HCT116 (cell line): Measurements from ENCODE around the gene M6PR. TPM values are rescaled to one million over a fixed set of nuclear protein-coding genes. Genes with fewer than 3 reads are reported as not detected.

ENCODE experiments used
- ATAC-seq: fragments of 200-7000 bp; cut with Tn5 transposase; 2 replicates; pipeline ENCODE4 v1.9.1; 2020; ENCODE audit warnings: mild to moderate bottlenecking, moderate library complexity
- BruUV-seq: library from RNA; stranded (reverse); fragments of 400-500 nt; replicated peaks from 2 replicates; lab custom pipeline; 2021; lab: Mats Ljungman, UMichigan
- CTCF ChIA-PET: fragments of 300-600 bp; sonication (Branson Sonifier 250); formaldehyde crosslinking; loops from one replicate; lab custom pipeline; 2021; ENCODE audit warnings: antibody characterized with exemption; lab: Charles Lee
- POLR2A ChIA-PET: fragments of 300-600, 350-600 bp; sonication (Branson Sonifier 250); formaldehyde crosslinking; loops from one replicate; lab custom pipeline; 2021; ENCODE audit warnings: antibody characterized with exemption; lab: Charles Lee
- RAD21 ChIA-PET, 2 experiments: fragments of 300-600 bp; sonication (Branson Sonifier 250); formaldehyde crosslinking; loops; one replicate each; lab custom pipeline; 2023; ENCODE audit warnings: low total read pairs in 2 of 2; ENCODE audit not compliant: uncharacterized antibody in 2 of 2, unreplicated experiment in 2 of 2, low non-redundant PET in 1 of 2; lab: Charles Lee
- DNase-seq: peaks from one replicate; pipeline ENCODE4 v3.0.0-alpha.2; 2010; ENCODE audit warnings: low read depth, low spot score
- H2AFZ ChIP-seq: fragments of 200-600 bp; shearing (Covaris generic), sonication (generic); 2 replicates; pipeline ENCODE4 v1.6.1; 2017; ENCODE audit warnings: low read depth, mixed run types, mixed read lengths, antibody characterized with exemption, low read length; ENCODE audit not compliant: poor library complexity, severe bottlenecking
- H3K27ac ChIP-seq: 2 replicates; pipeline ENCODE4 v1.5.1; 2012; ENCODE audit warnings: low read depth, low read length
- H3K27me3 ChIP-seq: fragments of 200-600 bp; sonication (generic); 2 replicates; pipeline ENCODE4 v1.6.1; 2016; ENCODE audit warnings: mixed run types, low read length, mixed read lengths; ENCODE audit not compliant: insufficient read depth
- H3K36me3 ChIP-seq, 2 experiments: fragments of 200-500 bp in 1 of 2; fragments of 200-600 bp in 1 of 2; sonication (Bioruptor generic) in 1 of 2; sonication (generic) in 1 of 2; 2 replicates each; pipeline versions ENCODE4 v1.5.1 to v1.6.1; 2014 to 2016; ENCODE audit warnings: low read length in 2 of 2, inconsistent platforms in 1 of 2, mixed read lengths in 1 of 2, mixed run types in 1 of 2; ENCODE audit not compliant: insufficient read depth in 2 of 2, control insufficient read depth in 1 of 2
- H3K4me1 ChIP-seq, 2 experiments: fragments of 200-600 bp in 1 of 2; sonication (generic) in 1 of 2; 2 replicates each; pipeline versions ENCODE4 v1.5.1 to v1.6.1; 2012 to 2017; ENCODE audit warnings: low read length in 2 of 2, inconsistent platforms in 1 of 2, mild to moderate bottlenecking in 1 of 2, mixed read lengths in 1 of 2, mixed run types in 1 of 2, moderate library complexity in 1 of 2; ENCODE audit not compliant: insufficient read depth in 2 of 2, control insufficient read depth in 1 of 2
- H3K4me2 ChIP-seq: fragments of 200-600 bp; sonication (generic); 2 replicates; pipeline ENCODE4 v1.6.1; 2017; ENCODE audit warnings: mixed run types, low read length, mixed read lengths
- H3K4me3 ChIP-seq, 2 experiments: fragments of 200-600 bp in 1 of 2; sonication (generic) in 1 of 2; replicated peaks in 1 of 2; 2 replicates each; pipeline ENCODE4 v1.5.1; 2011 to 2016; ENCODE audit warnings: low read length in 2 of 2, control low read depth in 1 of 2, low read depth in 1 of 2, mild to moderate bottlenecking in 1 of 2, mixed read lengths in 1 of 2, mixed run types in 1 of 2
- H3K79me2 ChIP-seq: fragments of 200-600 bp; sonication (generic); 2 replicates; pipeline ENCODE4 v1.6.1; 2017; ENCODE audit warnings: mild to moderate bottlenecking, mixed run types, low read length, moderate library complexity, mixed read lengths; ENCODE audit not compliant: insufficient read depth
- H3K9ac ChIP-seq: fragments of 200-600 bp; sonication (generic); 2 replicates; pipeline ENCODE4 v1.6.1; 2016; ENCODE audit warnings: low read length, mixed read lengths
- H3K9me2 ChIP-seq: fragments of 200-600 bp; sonication (generic), shearing (Covaris generic); 2 replicates; pipeline ENCODE4 v1.6.1; 2017; ENCODE audit warnings: mixed run types, mild to moderate bottlenecking, moderate library complexity; ENCODE audit not compliant: insufficient read depth
- H3K9me3 ChIP-seq, 2 experiments: fragments of 200-500 bp in 1 of 2; fragments of 200-600 bp in 1 of 2; sonication (Bioruptor generic) in 1 of 2; sonication (generic) in 1 of 2; 2 replicates each; pipeline ENCODE4 v1.6.1; 2014 to 2017; ENCODE audit warnings: low read length in 2 of 2, mixed read lengths in 2 of 2, inconsistent platforms in 1 of 2, low read depth in 1 of 2, mild to moderate bottlenecking in 1 of 2, mixed run types in 1 of 2, moderate library complexity in 1 of 2; ENCODE audit not compliant: control insufficient read depth in 1 of 2, insufficient read depth in 1 of 2
- H4K20me1 ChIP-seq: fragments of 200-600 bp; sonication (generic), shearing (Covaris generic); 2 replicates; pipeline ENCODE4 v1.6.1; 2017; ENCODE audit warnings: mixed run types, mild to moderate bottlenecking, moderate library complexity; ENCODE audit not compliant: insufficient read depth
- ATF3 ChIP-seq: IDR thresholded peaks from 2 replicates; pipeline ENCODE4 v1.6.1; 2012
- CEBPB ChIP-seq: IDR thresholded peaks from 2 replicates; pipeline ENCODE4 v1.6.1; 2012; ENCODE audit warnings: low read depth
- EGR1 ChIP-seq: IDR thresholded peaks from 2 replicates; pipeline ENCODE4 v1.6.1; 2012; ENCODE audit warnings: low read depth
- ELF1 ChIP-seq: IDR thresholded peaks from 2 replicates; pipeline ENCODE4 v1.6.1; 2012; ENCODE audit warnings: low read depth, borderline replicate concordance
- RAD21 ChIP-seq: IDR thresholded peaks from 2 replicates; pipeline ENCODE4 v1.6.1; 2012; ENCODE audit warnings: low read depth, mild to moderate bottlenecking
- REST ChIP-seq: IDR thresholded peaks from 2 replicates; pipeline ENCODE4 v1.6.1; 2012; ENCODE audit warnings: low read depth
- SP1 ChIP-seq: IDR thresholded peaks from 2 replicates; pipeline ENCODE4 v1.6.1; 2012; ENCODE audit warnings: low read depth
- TCF7L2 ChIP-seq: IDR thresholded peaks from 2 replicates; pipeline ENCODE4 v1.7.0; 2011; ENCODE audit warnings: borderline replicate concordance, inconsistent platforms; ENCODE audit not compliant: insufficient read depth, insufficient read length; ENCODE audit errors: extremely low read depth
- ZBTB33 ChIP-seq: IDR thresholded peaks from 2 replicates; pipeline ENCODE4 v1.6.1; 2011; ENCODE audit warnings: mild to moderate bottlenecking, low read length, moderate library complexity; ENCODE audit not compliant: insufficient replicate concordance; ENCODE audit errors: extremely low read depth
- intact Hi-C: fragments of 100-400 bp; cut with micrococcal nuclease; formaldehyde crosslinking; loops from 2 replicates; pipeline ENCODE4 v1.10.0; 2022
- total RNA-seq: library from RNA; stranded (reverse); gene quantifications from one replicate; pipeline ENCODE4 v1.2.1, GENCODE V29; 2021; ENCODE audit not compliant: unreplicated experiment

M6PR gene
- total RNA-seq, 1 experiment from 2014 or later: 142 TPM

GRCh38 chr12:8917751-8918150 is 31.7 kb downstream of the M6PR start:
- no peak overlapping the region for H3K27ac ChIP-seq
- H3K36me3 ChIP-seq: no peaks in the 10 kb centered on the region
- no peaks in the 10 kb centered on the region for H4K20me1 ChIP-seq
- H3K4me1 ChIP-seq: peaks cover 14 to 20% of the 10 kb centered on the region in 2 experiments; a peak in 3 of 4 replicates
- TF ChIP-seq CEBPB: no peak
- TF ChIP-seq EGR1: no peak
- TF ChIP-seq ATF3: no peak
- TF ChIP-seq RAD21: no peak
- no peak for TF ChIP-seq ELF1
- TF ChIP-seq REST: no peak
- no peak for TF ChIP-seq SP1
- no peak for TF ChIP-seq ZBTB33
- no peak for TF ChIP-seq TCF7L2
- CTCF ChIA-PET: no interaction called here
- H3K9me3 ChIP-seq: no peaks in the 10 kb centered on the region
- no peaks in the 10 kb centered on the region for H3K9me2 ChIP-seq
- H2AFZ ChIP-seq: no peak overlapping the region
- H3K27me3 ChIP-seq: no peaks in the 10 kb centered on the region
- DNase-seq (no peak), ATAC-seq (no peak)
- POLR2A ChIA-PET: no interaction called here
- no TSS peak for BruUV-seq
- H3K79me2 ChIP-seq: no peaks in the 10 kb centered on the region
- RAD21 ChIA-PET: no interaction called here
- H3K9ac ChIP-seq: no peak overlapping the region
- intact Hi-C loops: no loop called here
- H3K4me3 ChIP-seq: no peak overlapping the region
- no peak overlapping the region for H3K4me2 ChIP-seq
